HepG2 (cell line): ENCODE measurements around the gene PDGFA. TPM values are rescaled to one million over a fixed set of nuclear protein-coding genes. Genes with fewer than 3 reads are reported as not detected.

Experiments
- ATF7-NPFF ChIP-seq: sonication (generic); formaldehyde crosslinking; IDR thresholded peaks from 2 replicates; pipeline ENCODE4 v1.8.1; 2023; ENCODE audit warnings: mild to moderate bottlenecking, low read depth, missing genetic modification reagents, moderate library complexity
- ATRX ChIP-seq: sonication (generic); formaldehyde crosslinking; IDR thresholded peaks from 2 replicates; pipeline ENCODE4 v1.4.0; 2020; ENCODE audit warnings: missing genetic modification reagents, borderline replicate concordance
- CEBPG ChIP-seq: IDR thresholded peaks from 2 replicates; pipeline ENCODE4 v1.6.1; 2016
- GZF1 ChIP-seq: sonication (generic); formaldehyde crosslinking; IDR thresholded peaks from 2 replicates; pipeline ENCODE4 v1.5.1; 2020; ENCODE audit warnings: mild to moderate bottlenecking, missing genetic modification reagents
- MIER3 ChIP-seq: IDR thresholded peaks from 2 replicates; pipeline ENCODE4 v1.6.1; 2016; ENCODE audit warnings: missing compliant biosample characterization, borderline replicate concordance
- TCF12 ChIP-seq, 2 experiments: fragments of 450-650 bp in 1 of 2; sonication (generic) in 1 of 2; formaldehyde crosslinking in 1 of 2; IDR thresholded peaks; 2 replicates each; pipeline versions ENCODE4 v1.6.1 to v1.8.0; 2017 to 2022; ENCODE audit warnings: antibody characterized with exemption in 1 of 2, mild to moderate bottlenecking in 1 of 2, missing genetic modification reagents in 1 of 2, moderate library complexity in 1 of 2
- TEAD2 ChIP-seq: sonication (generic); formaldehyde crosslinking; IDR thresholded peaks from 2 replicates; pipeline ENCODE4 v1.9.0; 2021; ENCODE audit warnings: missing genetic modification reagents
- ZNF331 ChIP-seq: sonication (generic); formaldehyde crosslinking; IDR thresholded peaks from 2 replicates; pipeline ENCODE4 v1.4.0; 2020; ENCODE audit warnings: missing genetic modification reagents
- ZNF510 ChIP-seq: sonication (generic); formaldehyde crosslinking; IDR thresholded peaks from 2 replicates; pipeline ENCODE4 v1.4.0; 2020; ENCODE audit warnings: low read depth, mild to moderate bottlenecking, missing genetic modification reagents
- ZSCAN21 ChIP-seq: sonication (generic); formaldehyde crosslinking; IDR thresholded peaks from 2 replicates; pipeline ENCODE4 v1.8.0; 2022; ENCODE audit warnings: mild to moderate bottlenecking, missing genetic modification reagents, moderate library complexity, borderline replicate concordance
- polyA plus RNA-seq, 8 experiments: library from polyadenylated mRNA; depleted of rRNA in 3 of 8; stranded (reverse) in 7 of 8; unstranded in 1 of 8; fragments of >200 nt; fragmentation: Illumina TruSeq in 4 of 8; extraction: Trizol in 4 of 8; gene quantifications; 2 replicates each; pipeline versions ENCODE4 v1.2.1 to v1.2.3, GENCODE V29; 2011 to 2016; ENCODE audit warnings: low read depth in 4 of 8, missing spikeins in 1 of 8, mixed read lengths in 1 of 8; ENCODE audit not compliant: insufficient read depth in 1 of 8
- total RNA-seq, 5 experiments: library from RNA; depleted of rRNA; stranded (reverse); fragments of >200 nt; fragmentation: Illumina TruSeq; extraction: Trizol; gene quantifications; 2 replicates each; pipeline ENCODE4 v1.2.3, GENCODE V29; 2016; ENCODE audit warnings: low read depth in 1 of 5
- TF ChIP-seq, protein P1 (sequence below), 2 experiments: fragments of 450-650 bp in 1 of 2; sonication (generic) in 1 of 2; formaldehyde crosslinking in 1 of 2; IDR thresholded peaks; 2 replicates each; pipeline versions ENCODE4 v1.6.1 to v1.8.0; 2016 to 2022; ENCODE audit warnings: antibody characterized with exemption in 1 of 2, mild to moderate bottlenecking in 1 of 2, missing genetic modification reagents in 1 of 2
- TF ChIP-seq, protein P2 (sequence below): sonication (generic); formaldehyde crosslinking; IDR thresholded peaks from 2 replicates; pipeline ENCODE4 v1.8.1; 2022; ENCODE audit warnings: mild to moderate bottlenecking, missing genetic modification reagents
- TF ChIP-seq, protein P3 (sequence below): sonication (generic); formaldehyde crosslinking; conservative IDR thresholded peaks from 2 replicates; pipeline ENCODE4 v1.5.0; 2020; ENCODE audit warnings: missing genetic modification reagents
- TF ChIP-seq, protein P4 (sequence below): sonication (generic); formaldehyde crosslinking; IDR thresholded peaks from 2 replicates; pipeline ENCODE4 v1.5.1; 2020; ENCODE audit warnings: missing genetic modification reagents, mild to moderate bottlenecking, borderline replicate concordance

PDGFA gene
- total and polyA plus RNA-seq, 2 of the 13 experiments (the other 11 are each of a cell fraction or from before 2014, with no cell fraction given), result 1.5 to 3.4 TPM

DNA sequence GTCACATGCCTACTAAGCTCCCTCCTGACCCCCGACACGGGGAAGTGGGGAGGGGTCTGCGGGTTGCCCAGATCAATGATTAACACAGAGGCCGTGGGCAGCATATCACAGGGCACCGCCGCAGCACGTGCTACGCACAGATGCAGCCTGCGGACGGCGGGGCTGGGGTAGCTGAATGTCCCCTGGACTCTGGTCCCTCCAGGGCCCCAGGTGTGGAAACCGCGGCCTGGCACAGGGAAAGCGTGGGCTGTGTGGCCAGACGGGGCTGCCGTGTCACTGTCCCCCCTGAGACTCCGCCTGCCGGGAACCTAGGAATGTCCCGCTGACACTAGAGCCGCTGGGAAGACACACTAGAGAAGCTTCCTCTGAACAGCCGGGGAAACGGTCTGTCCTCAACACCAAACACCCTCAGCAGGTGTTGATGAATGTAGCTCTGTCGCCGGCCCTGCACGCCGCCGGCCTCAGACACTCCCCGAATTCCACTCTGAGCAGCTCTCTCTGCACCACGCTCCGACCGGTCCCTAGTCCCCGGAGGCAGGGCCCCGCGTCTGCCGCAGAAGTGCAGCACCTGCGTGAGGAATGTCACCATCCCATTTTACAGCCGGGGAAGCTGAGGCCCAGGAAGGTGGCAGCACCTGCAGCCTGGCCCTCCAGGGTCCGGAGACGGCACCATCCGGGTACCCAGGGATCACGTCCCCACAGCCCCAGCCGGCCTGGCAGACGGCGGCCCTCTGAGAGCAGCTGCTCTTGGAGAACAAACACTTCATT, 33.4 kb upstream of the PDGFA start (continued):
- TF ChIP-seq, protein P1, sequence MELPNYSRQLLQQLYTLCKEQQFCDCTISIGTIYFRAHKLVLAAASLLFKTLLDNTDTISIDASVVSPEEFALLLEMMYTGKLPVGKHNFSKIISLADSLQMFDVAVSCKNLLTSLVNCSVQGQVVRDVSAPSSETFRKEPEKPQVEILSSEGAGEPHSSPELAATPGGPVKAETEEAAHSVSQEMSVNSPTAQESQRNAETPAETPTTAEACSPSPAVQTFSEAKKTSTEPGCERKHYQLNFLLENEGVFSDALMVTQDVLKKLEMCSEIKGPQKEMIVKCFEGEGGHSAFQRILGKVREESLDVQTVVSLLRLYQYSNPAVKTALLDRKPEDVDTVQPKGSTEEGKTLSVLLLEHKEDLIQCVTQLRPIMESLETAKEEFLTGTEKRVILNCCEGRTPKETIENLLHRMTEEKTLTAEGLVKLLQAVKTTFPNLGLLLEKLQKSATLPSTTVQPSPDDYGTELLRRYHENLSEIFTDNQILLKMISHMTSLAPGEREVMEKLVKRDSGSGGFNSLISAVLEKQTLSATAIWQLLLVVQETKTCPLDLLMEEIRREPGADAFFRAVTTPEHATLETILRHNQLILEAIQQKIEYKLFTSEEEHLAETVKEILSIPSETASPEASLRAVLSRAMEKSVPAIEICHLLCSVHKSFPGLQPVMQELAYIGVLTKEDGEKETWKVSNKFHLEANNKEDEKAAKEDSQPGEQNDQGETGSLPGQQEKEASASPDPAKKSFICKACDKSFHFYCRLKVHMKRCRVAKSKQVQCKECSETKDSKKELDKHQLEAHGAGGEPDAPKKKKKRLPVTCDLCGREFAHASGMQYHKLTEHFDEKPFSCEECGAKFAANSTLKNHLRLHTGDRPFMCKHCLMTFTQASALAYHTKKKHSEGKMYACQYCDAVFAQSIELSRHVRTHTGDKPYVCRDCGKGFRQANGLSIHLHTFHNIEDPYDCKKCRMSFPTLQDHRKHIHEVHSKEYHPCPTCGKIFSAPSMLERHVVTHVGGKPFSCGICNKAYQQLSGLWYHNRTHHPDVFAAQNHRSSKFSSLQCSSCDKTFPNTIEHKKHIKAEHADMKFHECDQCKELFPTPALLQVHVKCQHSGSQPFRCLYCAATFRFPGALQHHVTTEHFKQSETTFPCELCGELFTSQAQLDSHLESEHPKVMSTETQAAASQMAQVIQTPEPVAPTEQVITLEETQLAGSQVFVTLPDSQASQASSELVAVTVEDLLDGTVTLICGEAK (IDR thresholded peaks at IDR 0.05), result no peak
- TF ChIP-seq, protein P1 (CRISPR knock-in tag; IDR thresholded peaks at IDR 0.05), result peak; percentile 41; the same call in 1 of the 2 replicates
- TF ChIP-seq ATRX (CRISPR knock-in tag) (no peak), ZSCAN21 (CRISPR knock-in tag) (peak; percentile 53; the same call in 1 of the 2 replicates), TCF12 (IDR thresholded peaks at IDR 0.05) (no peak), TCF12 (CRISPR knock-in tag; IDR thresholded peaks at IDR 0.05) (no peak), ZNF510 (CRISPR knock-in tag) (no peak), ATF7-NPFF (CRISPR knock-in tag) (peak; percentile 9; the same call in 1 of the 2 replicates), ZNF331 (peak; percentile 29), TEAD2 (0 out of 2 replicates have a peak, but pooled peaks have one; percentile 19), GZF1 (CRISPR knock-in tag) (no peak), CEBPG (0 out of 2 replicates have a peak, but pooled peaks have one; percentile 11), MIER3 (0 out of 2 replicates have a peak, but pooled peaks have one; percentile 20)
- TF ChIP-seq, protein P2, sequence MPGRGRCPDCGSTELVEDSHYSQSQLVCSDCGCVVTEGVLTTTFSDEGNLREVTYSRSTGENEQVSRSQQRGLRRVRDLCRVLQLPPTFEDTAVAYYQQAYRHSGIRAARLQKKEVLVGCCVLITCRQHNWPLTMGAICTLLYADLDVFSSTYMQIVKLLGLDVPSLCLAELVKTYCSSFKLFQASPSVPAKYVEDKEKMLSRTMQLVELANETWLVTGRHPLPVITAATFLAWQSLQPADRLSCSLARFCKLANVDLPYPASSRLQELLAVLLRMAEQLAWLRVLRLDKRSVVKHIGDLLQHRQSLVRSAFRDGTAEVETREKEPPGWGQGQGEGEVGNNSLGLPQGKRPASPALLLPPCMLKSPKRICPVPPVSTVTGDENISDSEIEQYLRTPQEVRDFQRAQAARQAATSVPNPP (CRISPR knock-in tag), result no peak
- TF ChIP-seq, protein P3, sequence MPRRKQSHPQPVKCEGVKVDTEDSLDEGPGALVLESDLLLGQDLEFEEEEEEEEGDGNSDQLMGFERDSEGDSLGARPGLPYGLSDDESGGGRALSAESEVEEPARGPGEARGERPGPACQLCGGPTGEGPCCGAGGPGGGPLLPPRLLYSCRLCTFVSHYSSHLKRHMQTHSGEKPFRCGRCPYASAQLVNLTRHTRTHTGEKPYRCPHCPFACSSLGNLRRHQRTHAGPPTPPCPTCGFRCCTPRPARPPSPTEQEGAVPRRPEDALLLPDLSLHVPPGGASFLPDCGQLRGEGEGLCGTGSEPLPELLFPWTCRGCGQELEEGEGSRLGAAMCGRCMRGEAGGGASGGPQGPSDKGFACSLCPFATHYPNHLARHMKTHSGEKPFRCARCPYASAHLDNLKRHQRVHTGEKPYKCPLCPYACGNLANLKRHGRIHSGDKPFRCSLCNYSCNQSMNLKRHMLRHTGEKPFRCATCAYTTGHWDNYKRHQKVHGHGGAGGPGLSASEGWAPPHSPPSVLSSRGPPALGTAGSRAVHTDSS (CRISPR knock-in tag), result no peak
- TF ChIP-seq, protein P4, sequence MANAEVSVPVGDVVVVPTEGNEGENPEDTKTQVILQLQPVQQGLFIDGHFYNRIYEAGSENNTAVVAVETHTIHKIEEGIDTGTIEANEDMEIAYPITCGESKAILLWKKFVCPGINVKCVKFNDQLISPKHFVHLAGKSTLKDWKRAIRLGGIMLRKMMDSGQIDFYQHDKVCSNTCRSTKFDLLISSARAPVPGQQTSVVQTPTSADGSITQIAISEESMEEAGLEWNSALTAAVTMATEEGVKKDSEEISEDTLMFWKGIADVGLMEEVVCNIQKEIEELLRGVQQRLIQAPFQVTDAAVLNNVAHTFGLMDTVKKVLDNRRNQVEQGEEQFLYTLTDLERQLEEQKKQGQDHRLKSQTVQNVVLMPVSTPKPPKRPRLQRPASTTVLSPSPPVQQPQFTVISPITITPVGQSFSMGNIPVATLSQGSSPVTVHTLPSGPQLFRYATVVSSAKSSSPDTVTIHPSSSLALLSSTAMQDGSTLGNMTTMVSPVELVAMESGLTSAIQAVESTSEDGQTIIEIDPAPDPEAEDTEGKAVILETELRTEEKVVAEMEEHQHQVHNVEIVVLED (CRISPR knock-in tag), result peak; percentile 67; the same call in 1 of the 2 replicates
